ENCODE results near the gene GALNT5. TPM values are rescaled to one million over a fixed set of nuclear protein-coding genes. Genes with fewer than 3 reads are reported as not detected.
A peak's percentile ranks its signal among the peaks of the same experiment; 100 is the strongest.

Gene GALNT5
- total and polyA plus RNA-seq, 7 experiments from 2014 or later: not detected

DNA sequence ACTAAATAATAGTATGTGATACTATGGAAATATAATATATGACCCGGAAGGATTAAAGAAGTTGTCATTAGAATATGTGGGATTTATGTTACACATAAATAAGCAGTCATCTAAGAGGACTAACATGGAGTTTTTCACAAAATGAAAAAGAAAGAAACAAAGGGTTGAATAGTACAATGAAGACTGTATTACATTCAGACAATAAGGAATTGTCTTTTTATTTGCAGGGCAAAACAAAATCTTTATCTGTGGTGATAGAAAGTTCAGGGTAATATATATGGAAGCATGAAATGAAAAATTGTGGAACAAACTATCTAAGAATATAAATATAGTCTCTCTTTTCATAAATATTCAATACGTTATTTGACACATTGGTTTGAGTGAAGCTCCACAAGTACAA is 62.3 kb downstream of the GALNT5 start:
- no peak overlapping the region for H3K4me3 Mint-ChIP-seq
- Histone ChIP-seq H3K36me3 (ENCODE audit: control insufficient read depth in 2 of 3, insufficient read depth in 3 of 3, low read length in 3 of 3) (peaks cover 0 to 5% (median 0%) of the 10 kb centered on the region in 3 experiments), H3K4me3 (ENCODE audit: low read length) (no peak overlapping the region), H3K27me3 (ENCODE audit: control insufficient read depth in 2 of 2, insufficient read depth in 2 of 2, low read length in 2 of 2) (no peaks in the 10 kb centered on the region), H3K4me1 (ENCODE audit: control insufficient read depth in 2 of 2, insufficient read depth in 2 of 2, low read length in 2 of 2) (no peaks in the 10 kb centered on the region), H3K9me3 (ENCODE audit: control insufficient read depth in 2 of 3, low read length in 3 of 3) (no peaks in the 10 kb centered on the region), H3K27ac (ENCODE audit: low read depth, low read length) (no peak overlapping the region)
- intact Hi-C loops (cut with micrococcal nuclease): no loop called here
- no peak overlapping the region for H3K27ac Mint-ChIP-seq
- ChIA-PET POLR2A (interaction anchor here (0.6 kb wide), 1 partner anchor 14 kb away, joined by 3 read pairs; no protein-coding TSS in a partner anchor), CTCF (interaction anchor here (1.7 kb wide), 1 partner anchor 8 kb away, joined by 10 read pairs; no protein-coding TSS in a partner anchor)
- peaks cover 0 to 2% (median 0%) of the 10 kb centered on the region in 11 donors for H3K9me3 Mint-ChIP-seq
- no peak for DNase-seq
- H3K36me3 Mint-ChIP-seq: peaks cover 3 to 36% (median 26%) of the 10 kb centered on the region in 5 donors
- peaks cover 0 to 5% (median 0%) of the 10 kb centered on the region in 5 donors for H3K27me3 Mint-ChIP-seq
- ATAC-seq: no peak
- peaks cover 6 to 12% (median 9%) of the 10 kb centered on the region in 7 donors for H3K4me1 Mint-ChIP-seq

DNA sequence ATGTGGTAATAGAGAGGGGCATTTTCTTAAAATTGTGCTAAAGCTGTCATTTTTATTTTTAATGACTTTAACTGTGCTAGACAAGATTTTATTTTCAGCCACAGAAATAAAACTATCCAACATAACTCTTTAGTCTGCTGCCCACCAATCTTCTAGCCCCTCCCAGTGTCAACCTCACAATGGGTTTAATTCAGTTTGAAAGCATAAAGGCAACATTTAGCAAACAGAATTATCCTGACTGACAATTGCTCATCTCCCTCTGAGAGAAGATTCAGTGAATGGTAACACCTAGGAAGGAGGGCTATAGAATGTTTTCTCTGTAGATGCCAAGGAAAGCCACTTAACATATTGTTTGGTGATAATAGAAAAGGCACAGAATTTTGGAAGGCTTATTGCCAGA is 62.9 kb downstream of the GALNT5 start:
- ChIA-PET POLR2A (interaction anchor here (0.6 kb wide), 1 partner anchor 15 kb away, joined by 3 read pairs; no protein-coding TSS in a partner anchor), CTCF (interaction anchor here (1.1 kb wide), 1 partner anchor 18 kb away, joined by 3 read pairs; no protein-coding TSS in a partner anchor)
- Mint-ChIP-seq H3K4me1 (peaks cover 6 to 12% (median 10%) of the 10 kb centered on the region in 7 donors), H3K27ac (no peak overlapping the region), H3K27me3 (peaks cover 0 to 4% (median 0%) of the 10 kb centered on the region in 5 donors), H3K4me3 (no peak overlapping the region), H3K36me3 (peaks cover 3 to 38% (median 27%) of the 10 kb centered on the region in 5 donors), H3K9me3 (peaks cover 0 to 2% (median 0%) of the 10 kb centered on the region in 11 donors)
- H3K9me3 ChIP-seq (ENCODE audit: control insufficient read depth in 2 of 3, low read length in 3 of 3): no peaks in the 10 kb centered on the region
- H3K27ac ChIP-seq (ENCODE audit: low read depth, low read length): no peak overlapping the region
- no peak for DNase-seq
- no peak for ATAC-seq
- H3K4me1 ChIP-seq (ENCODE audit: control insufficient read depth in 2 of 2, insufficient read depth in 2 of 2, low read length in 2 of 2): no peaks in the 10 kb centered on the region
- H3K4me3 ChIP-seq (ENCODE audit: low read length): no peak overlapping the region
- intact Hi-C loops (cut with micrococcal nuclease): no loop called here
- H3K36me3 ChIP-seq (ENCODE audit: control insufficient read depth in 2 of 3, insufficient read depth in 3 of 3, low read length in 3 of 3): peaks cover 0 to 5% (median 0%) of the 10 kb centered on the region in 3 experiments
- H3K27me3 ChIP-seq (ENCODE audit: control insufficient read depth in 2 of 2, insufficient read depth in 2 of 2, low read length in 2 of 2): no peaks in the 10 kb centered on the region

DNA sequence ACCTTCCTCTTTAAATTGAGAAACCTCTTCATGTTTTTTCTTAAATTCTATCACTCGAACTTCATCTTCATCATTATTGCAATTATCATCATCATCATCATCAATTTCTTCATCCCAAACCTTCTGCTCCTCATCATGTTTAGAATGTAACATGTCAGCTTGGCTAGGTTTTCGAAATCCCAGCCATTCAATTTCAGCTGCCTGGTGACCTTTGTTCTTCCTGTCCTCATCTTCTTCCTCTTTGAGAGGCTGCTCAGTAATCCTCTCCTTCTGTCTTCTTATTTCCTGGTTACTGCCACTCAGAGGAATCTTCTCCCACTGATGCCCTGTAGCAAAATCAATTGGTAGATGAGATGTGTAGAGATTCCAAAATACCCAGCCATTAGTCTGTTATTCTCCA is 64.0 kb downstream of the GALNT5 start:
- CTCF ChIA-PET: interaction anchor here (1.1 kb wide), 1 partner anchor 19 kb away, joined by 3 read pairs; no protein-coding TSS in a partner anchor

DNA sequence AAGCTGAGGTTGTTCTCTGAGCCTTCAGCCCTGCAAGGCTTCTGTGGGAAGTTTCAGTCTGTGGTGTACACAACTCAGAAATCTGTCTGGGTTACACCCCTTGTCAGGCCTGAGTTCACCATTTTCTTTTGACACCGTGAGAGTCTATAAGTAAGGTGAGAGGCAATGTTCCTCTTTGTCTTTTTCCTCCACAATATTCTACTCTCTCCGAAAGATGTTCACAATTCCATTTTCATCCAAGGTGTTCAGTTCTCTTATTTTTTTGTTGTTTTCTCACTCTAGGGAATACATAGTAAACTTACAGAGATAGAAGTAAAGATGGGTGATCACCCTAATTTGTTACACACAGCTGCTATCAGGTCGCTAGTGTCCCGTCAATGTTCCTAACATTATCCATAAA is 64.9 kb downstream of the GALNT5 start:
- Mint-ChIP-seq H3K27me3 (no peaks in the 10 kb centered on the region), H3K27ac (peak overlapping the region in 1 of 9 donors; percentile 39), H3K4me1 (peaks cover 11 to 20% (median 16%) of the 10 kb centered on the region in 7 donors), H3K9me3 (peaks cover 0 to 2% (median 0%) of the 10 kb centered on the region in 11 donors), H3K36me3 (peaks cover 3 to 40% (median 28%) of the 10 kb centered on the region in 5 donors), H3K4me3 (no peak overlapping the region)
- ATAC-seq: no peak
- no peak for DNase-seq
- Histone ChIP-seq H3K36me3 (ENCODE audit: control insufficient read depth in 2 of 3, insufficient read depth in 3 of 3, low read length in 3 of 3) (peaks cover 0 to 5% (median 0%) of the 10 kb centered on the region in 3 experiments), H3K27ac (ENCODE audit: low read depth, low read length) (no peak overlapping the region), H3K9me3 (ENCODE audit: control insufficient read depth in 2 of 3, low read length in 3 of 3) (no peaks in the 10 kb centered on the region), H3K4me1 (ENCODE audit: control insufficient read depth in 2 of 2, insufficient read depth in 2 of 2, low read length in 2 of 2) (peaks cover 0 to 2% of the 10 kb centered on the region in 2 donors), H3K27me3 (ENCODE audit: control insufficient read depth in 2 of 2, insufficient read depth in 2 of 2, low read length in 2 of 2) (no peaks in the 10 kb centered on the region), H3K4me3 (ENCODE audit: low read length) (no peak overlapping the region)
- POLR2A ChIA-PET: interaction anchor here (0.6 to 1.3 kb wide), 4 partner anchors 12 to 309 kb away, joined by 3 to 9 read pairs (median 4); no protein-coding TSS in a partner anchor
- intact Hi-C loops (cut with micrococcal nuclease): no loop called here
- CTCF ChIA-PET: interaction anchor here (0.9 kb wide), 1 partner anchor 131 kb away, joined by 4 read pairs; no protein-coding TSS in a partner anchor

More for the DNA sequence above, 64.0 kb downstream of the GALNT5 start:
- Mint-ChIP-seq H3K27ac (peak overlapping the region in 1 of 9 donors; percentile 10), H3K4me3 (no peak overlapping the region), H3K36me3 (peaks cover 3 to 40% (median 28%) of the 10 kb centered on the region in 5 donors), H3K27me3 (no peaks in the 10 kb centered on the region), H3K4me1 (peaks cover 8 to 14% (median 11%) of the 10 kb centered on the region in 7 donors), H3K9me3 (peaks cover 0 to 2% (median 0%) of the 10 kb centered on the region in 11 donors)
- POLR2A ChIA-PET: interaction anchor here (0.7 kb wide), 1 partner anchor 128 kb away, joined by 3 read pairs; no protein-coding TSS in a partner anchor
- Histone ChIP-seq H3K36me3 (ENCODE audit: control insufficient read depth in 2 of 3, insufficient read depth in 3 of 3, low read length in 3 of 3) (peaks cover 0 to 5% (median 0%) of the 10 kb centered on the region in 3 experiments), H3K4me1 (ENCODE audit: control insufficient read depth in 2 of 2, insufficient read depth in 2 of 2, low read length in 2 of 2) (no peaks in the 10 kb centered on the region), H3K27me3 (ENCODE audit: control insufficient read depth in 2 of 2, insufficient read depth in 2 of 2, low read length in 2 of 2) (no peaks in the 10 kb centered on the region), H3K9me3 (ENCODE audit: control insufficient read depth in 2 of 3, low read length in 3 of 3) (no peaks in the 10 kb centered on the region), H3K27ac (ENCODE audit: low read depth, low read length) (no peak overlapping the region), H3K4me3 (ENCODE audit: low read length) (no peak overlapping the region)
- DNase-seq: no peak
- no peak for ATAC-seq
- intact Hi-C loops (cut with micrococcal nuclease): no loop called here

DNA sequence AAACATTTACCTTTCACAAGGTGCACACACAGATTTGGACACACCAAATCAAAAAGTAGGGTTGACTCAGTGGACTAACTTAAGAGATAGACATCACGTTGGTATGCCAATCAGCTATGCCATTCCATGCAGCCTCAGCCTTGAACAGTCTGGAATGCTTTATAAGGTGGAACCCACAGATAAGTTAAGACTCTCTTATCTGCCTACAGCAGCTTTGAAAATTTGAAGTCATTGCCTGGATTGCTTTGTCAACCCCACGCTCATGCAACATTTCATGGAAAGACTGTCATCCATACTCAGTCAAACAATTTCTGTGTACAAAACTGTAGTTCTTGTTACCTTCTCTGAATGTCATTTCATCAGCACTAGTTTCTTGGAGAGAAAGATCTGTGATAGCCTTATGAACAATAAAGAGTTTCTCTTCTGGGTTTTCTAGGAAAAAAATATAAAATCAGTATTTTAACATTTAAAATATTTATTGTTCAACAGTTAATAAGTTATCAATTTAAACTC is 66.9 kb downstream of the GALNT5 start:
- no peaks in the 10 kb centered on the region for H3K27me3 ChIP-seq (ENCODE audit: control insufficient read depth in 2 of 2, insufficient read depth in 2 of 2, low read length in 2 of 2)
- ChIA-PET CTCF (interaction anchor here (0.7 to 3.7 kb wide), 5 partner anchors 22 to 168 kb away, joined by 3 to 53 read pairs (median 3); no protein-coding TSS in a partner anchor), POLR2A (interaction anchor here (0.5 to 15.7 kb wide), 3 partner anchors 40 to 106 kb away, joined by 3 to 554 read pairs (median 112); partner anchors contain the start of gene CYTIP)
- peaks cover 0 to 5% (median 0%) of the 10 kb centered on the region in 3 experiments for H3K36me3 ChIP-seq (ENCODE audit: control insufficient read depth in 2 of 3, insufficient read depth in 3 of 3, low read length in 3 of 3)
- H3K27ac ChIP-seq (ENCODE audit: low read depth, low read length): no peak overlapping the region
- peaks cover 5 to 19% of the 10 kb centered on the region in 2 donors for H3K4me1 ChIP-seq (ENCODE audit: control insufficient read depth in 2 of 2, insufficient read depth in 2 of 2, low read length in 2 of 2)
- H3K9me3 Mint-ChIP-seq: peaks cover 0 to 4% (median 0%) of the 10 kb centered on the region in 11 donors
- DNase-seq: no peak
- H3K27me3 Mint-ChIP-seq: no peaks in the 10 kb centered on the region
- ATAC-seq: no peak
- H3K4me3 ChIP-seq (ENCODE audit: low read length): no peak overlapping the region
- peaks cover 16 to 38% (median 33%) of the 10 kb centered on the region in 7 donors for H3K4me1 Mint-ChIP-seq
- peaks cover 0 to 34% (median 20%) of the 10 kb centered on the region in 5 donors for H3K36me3 Mint-ChIP-seq
- intact Hi-C loops (cut with micrococcal nuclease): no loop called here
- no peaks in the 10 kb centered on the region for H3K9me3 ChIP-seq (ENCODE audit: control insufficient read depth in 2 of 3, low read length in 3 of 3)
- H3K27ac Mint-ChIP-seq: no peak overlapping the region
- H3K4me3 Mint-ChIP-seq: no peak overlapping the region

DNA sequence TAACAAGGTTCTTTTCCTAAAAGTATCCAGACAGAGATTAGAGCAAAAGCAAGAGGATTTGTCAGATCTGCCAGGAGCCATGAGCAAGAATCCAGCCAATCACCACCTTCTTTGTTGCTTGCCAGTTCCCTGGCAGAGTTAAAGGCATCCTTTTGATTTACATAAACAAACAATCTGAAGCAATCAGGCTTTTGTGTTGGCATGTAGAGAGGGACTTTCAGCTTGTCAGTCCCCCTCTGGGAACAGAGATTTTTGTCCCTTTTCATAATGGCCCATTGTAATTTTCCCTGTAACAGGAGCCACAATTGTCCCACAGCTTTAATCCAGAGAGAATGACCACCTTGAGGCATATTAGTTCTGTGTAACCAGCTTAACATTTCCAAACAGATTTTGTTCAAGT is 68.3 kb downstream of the GALNT5 start, which contains the start of gene ERMN:
ERMN (minus strand) TSS at position 39 of the 400 bp plus-strand sequence. CDS start 182 bp downstream, outside the sequence.
- H3K27me3 ChIP-seq (ENCODE audit: control insufficient read depth in 2 of 2, insufficient read depth in 2 of 2, low read length in 2 of 2): no peaks in the 10 kb centered on the region
- ChIA-PET CTCF (interaction anchor here (0.7 to 4.5 kb wide), 17 partner anchors 8 to 275 kb away, joined by 3 to 80 read pairs (median 3); no protein-coding TSS in a partner anchor), POLR2A (interaction anchor here (15.2 to 15.7 kb wide), 2 partner anchors 86 to 105 kb away, joined by 112 to 554 read pairs; partner anchors contain the start of gene CYTIP)
- Mint-ChIP-seq H3K27me3 (no peaks in the 10 kb centered on the region), H3K36me3 (peaks cover 0 to 25% (median 16%) of the 10 kb centered on the region in 5 donors), H3K9me3 (peaks cover 0 to 4% (median 0%) of the 10 kb centered on the region in 11 donors), H3K4me3 (no peak within 1 kb of the TSS), H3K4me1 (peaks cover 29 to 52% (median 47%) of the 10 kb centered on the region in 7 donors), H3K27ac (peak within 1 kb of the TSS in 6 of 9 donors; percentile 2 to 88 (median 39))
- peaks cover 5 to 28% of the 10 kb centered on the region in 2 donors for H3K4me1 ChIP-seq (ENCODE audit: control insufficient read depth in 2 of 2, insufficient read depth in 2 of 2, low read length in 2 of 2)
- H3K36me3 ChIP-seq (ENCODE audit: control insufficient read depth in 2 of 3, insufficient read depth in 3 of 3, low read length in 3 of 3): peaks cover 0 to 5% (median 0%) of the 10 kb centered on the region in 3 experiments
- intact Hi-C loops (cut with micrococcal nuclease): loop anchor here (2.0 to 5.0 kb wide), 3 partner anchors 79 to 572 kb away; partner anchors contain the start of gene ACVR1C (in 1 of the 2)
- no peaks in the 10 kb centered on the region for H3K9me3 ChIP-seq (ENCODE audit: control insufficient read depth in 2 of 3, low read length in 3 of 3)
- no peak within 1 kb of the TSS for H3K4me3 ChIP-seq (ENCODE audit: low read length)
- no peak for DNase-seq
- no peak within 1 kb of the TSS for H3K27ac ChIP-seq (ENCODE audit: low read depth, low read length)
- ATAC-seq: no peak
